Measurements from ENCODE around the gene NCAN. TPM values are rescaled to one million over a fixed set of nuclear protein-coding genes. Genes with fewer than 3 reads are reported as not detected.
A peak's percentile ranks its signal among the peaks of the same experiment; 100 is the strongest.

NCAN gene
- total and polyA plus RNA-seq, 2 of the 13 experiments (the other 11 are each of a cell fraction or from before 2014, with no cell fraction given) = not detected

- TF ChIP-seq EZH2 (conservative IDR thresholded peaks at IDR 0.05; ENCODE audit: low read depth, low read length) = no peak
- TF ChIP-seq BCLAF1 (IDR thresholded peaks at IDR 0.05) = no peak
- no peak for TF ChIP-seq MEIS1 (CRISPR knock-in tag; IDR thresholded peaks at IDR 0.05; ENCODE audit: borderline replicate concordance)
- peak; percentile 94 for TF ChIP-seq RFXANK (CRISPR knock-in tag; IDR thresholded peaks at IDR 0.05)
- no peak for TF ChIP-seq KDM6A (CRISPR knock-in tag; IDR thresholded peaks at IDR 0.05; ENCODE audit: low read depth)
- TF ChIP-seq TOPORS (CRISPR knock-in tag; IDR thresholded peaks at IDR 0.05) = no peak
- peak; percentile 95 for TF ChIP-seq RFXAP (CRISPR knock-in tag; IDR thresholded peaks at IDR 0.05; ENCODE audit: borderline replicate concordance)
- no peak for TF ChIP-seq ZBTB8A (CRISPR knock-in tag; IDR thresholded peaks at IDR 0.05; ENCODE audit: borderline replicate concordance, low read depth)
- no peak for TF ChIP-seq RFX1 (IDR thresholded peaks at IDR 0.05)
- no peak for TF ChIP-seq SRSF9 (IDR thresholded peaks at IDR 0.05; ENCODE audit: borderline replicate concordance, insufficient read depth, low read depth, low read length, poor library complexity, severe bottlenecking)
- no peak for TF ChIP-seq ATF3 (CRISPR knock-in tag; IDR thresholded peaks at IDR 0.05)
- TF ChIP-seq ZNF674 (CRISPR knock-in tag; IDR thresholded peaks at IDR 0.05; ENCODE audit: low read depth) = no peak
- no peak for TF ChIP-seq KIAA2018 (CRISPR knock-in tag; IDR thresholded peaks at IDR 0.05; ENCODE audit: borderline replicate concordance)
- no peak for TF ChIP-seq NR1H2 (CRISPR knock-in tag; IDR thresholded peaks at IDR 0.05; ENCODE audit: borderline replicate concordance, low read depth)
- no peak for TF ChIP-seq CBX2 (IDR thresholded peaks at IDR 0.05; ENCODE audit: low read depth, low read length)
- TF ChIP-seq CBX2 (CRISPR knock-in tag; IDR thresholded peaks at IDR 0.05; ENCODE audit: low read depth) = no peak
- no peak for TF ChIP-seq POGZ (CRISPR knock-in tag; IDR thresholded peaks at IDR 0.05)
- TF ChIP-seq ZSCAN25 (CRISPR knock-in tag; IDR thresholded peaks at IDR 0.05) = no peak
- no peak for TF ChIP-seq ZNF749 (CRISPR knock-in tag; IDR thresholded peaks at IDR 0.05; ENCODE audit: borderline replicate concordance)
- TF ChIP-seq NFYB (CRISPR knock-in tag; IDR thresholded peaks at IDR 0.05) = peak; percentile 75
- 0 out of 2 replicates have a peak, but pooled peaks have one; percentile 50 for TF ChIP-seq ZNF329 (CRISPR knock-in tag; IDR thresholded peaks at IDR 0.05; ENCODE audit: low read depth)
- peak; percentile 97 for TF ChIP-seq RFX5 (IDR thresholded peaks at IDR 0.05; ENCODE audit: low read depth, low read length)
Observed at GRCh38 chr19:19259741-19260140, 48.0 kb downstream of the NCAN start (continued).

All from HepG2 (cell line).